Activated naive CD4-positive, alpha-beta T cell treated with anti-CD3 and anti-CD28 coated beads, Interleukin-2, amount 50 U/mL, for 72 hours (primary cell): Measurements from ENCODE around the gene FNDC11. TPM values are rescaled to one million over a fixed set of nuclear protein-coding genes. Genes with fewer than 3 reads are reported as not detected.
"Not testable (repeated sequence)": the region's sequence is repeated elsewhere in the genome, so short reads cannot be mapped to it uniquely, and the experiment has no call there.

ENCODE experiments used
- ATAC-seq, 2 donors: fragments of 150-1000 bp; cut with Tn5 transposase; 2 replicates each; pipeline ENCODE4 v1.10.0; 2021; ENCODE audit warnings: mild to moderate bottlenecking in 2 of 2, moderate library complexity in 2 of 2
- DNase-seq, 2 donors: peaks; one replicate each; pipeline ENCODE4 v3.0.0; 2021 to 2022; ENCODE audit warnings: low spot score in 2 of 2
- H3K27ac Mint-ChIP-seq, 2 donors: one replicate each; pipeline ENCODE4 v1.8.0; 2022; ENCODE audit warnings: mild to moderate bottlenecking in 2 of 2, mixed read lengths in 2 of 2
- H3K36me3 Mint-ChIP-seq, 2 donors: one replicate each; pipeline ENCODE4 v1.8.0; 2022; ENCODE audit warnings: mixed read lengths in 2 of 2
- H3K9me3 Mint-ChIP-seq, 2 donors: one replicate each; pipeline ENCODE4 v1.8.0; 2022; ENCODE audit warnings: mixed read lengths in 2 of 2
- total RNA-seq, 2 donors: library from RNA; stranded (reverse); gene quantifications; one replicate each; pipeline ENCODE4 v1.2.3, GENCODE V29; 2022

FNDC11 gene
- total RNA-seq, 2 donors from 2014 or later = 0.10 TPM; not detected in 1

- ATAC-seq (no peak), DNase-seq (no peak)
- Mint-ChIP-seq H3K36me3 (no peaks in the 10 kb centered on the region), H3K27ac (no peak overlapping the region), H3K9me3 (no peaks in the 10 kb centered on the region)
These were observed 12.6 kb downstream of the FNDC11 start for GRCh38 chr20:63566395-63567135.

GRCh38 chr20:63567136-63567385 is 13.1 kb downstream of the FNDC11 start:
- peak overlapping the region in 1 of 2 donors; percentile 64 for H3K27ac Mint-ChIP-seq
- no peak for ATAC-seq
- H3K9me3 Mint-ChIP-seq = no peaks in the 10 kb centered on the region
- no peak for DNase-seq
- no peaks in the 10 kb centered on the region for H3K36me3 Mint-ChIP-seq

- Mint-ChIP-seq H3K27ac (peak overlapping the region; percentile 36 to 64), H3K36me3 (no peaks in the 10 kb centered on the region), H3K9me3 (no peaks in the 10 kb centered on the region)
- ATAC-seq (peak; percentile 87 to 89), DNase-seq (peak; percentile 60 to 78)
These were observed 13.6 kb downstream of the FNDC11 start for GRCh38 chr20:63567386-63568169.

- peak overlapping the region; percentile 36 to 64 for H3K27ac Mint-ChIP-seq
- ATAC-seq (peak in 1 of 2 donors; percentile 4), DNase-seq (no peak)
- H3K9me3 Mint-ChIP-seq = no peaks in the 10 kb centered on the region
- no peaks in the 10 kb centered on the region for H3K36me3 Mint-ChIP-seq
These were observed 14.4 kb downstream of the FNDC11 start for GRCh38 chr20:63568170-63568981.

GRCh38 chr20:63568986-63569949 is 15.3 kb downstream of the FNDC11 start:
- no peaks in the 10 kb centered on the region for H3K36me3 Mint-ChIP-seq
- DNase-seq (no peak), ATAC-seq (no peak)
- H3K9me3 Mint-ChIP-seq = no peaks in the 10 kb centered on the region
- no peak overlapping the region for H3K27ac Mint-ChIP-seq

- ATAC-seq = no peak
- Mint-ChIP-seq H3K27ac (no peak overlapping the region), H3K36me3 (no peaks in the 10 kb centered on the region), H3K9me3 (no peaks in the 10 kb centered on the region)
- DNase-seq = no peak
These were observed 16.5 kb downstream of the FNDC11 start for GRCh38 chr20:63570281-63571086.

GRCh38 chr20:63571087-63571478 is 17.1 kb downstream of the FNDC11 start:
- not testable (repeated sequence) for H3K27ac Mint-ChIP-seq, H3K9me3 Mint-ChIP-seq, DNase-seq, H3K36me3 Mint-ChIP-seq, ATAC-seq

GRCh38 chr20:63572071-63572787 is 18.3 kb downstream of the FNDC11 start:
- Mint-ChIP-seq H3K36me3 (no peaks in the 10 kb centered on the region), H3K27ac (no peak overlapping the region), H3K9me3 (no peaks in the 10 kb centered on the region)
- no peak for ATAC-seq
- DNase-seq = no peak

- Mint-ChIP-seq H3K9me3 (no peaks in the 10 kb centered on the region), H3K36me3 (no peaks in the 10 kb centered on the region), H3K27ac (no peak overlapping the region)
- no peak for DNase-seq
- ATAC-seq = peak in 1 of 2 donors; percentile 11
These were observed 19.1 kb downstream of the FNDC11 start for GRCh38 chr20:63572788-63573646.

GRCh38 chr20:63573647-63574131 is 19.7 kb downstream of the FNDC11 start:
- H3K36me3 Mint-ChIP-seq = no peaks in the 10 kb centered on the region
- H3K9me3 Mint-ChIP-seq = no peaks in the 10 kb centered on the region
- peak overlapping the region in 1 of 2 donors; percentile 50 for H3K27ac Mint-ChIP-seq
- ATAC-seq = peak; percentile 18 to 39
- DNase-seq = no peak

- ATAC-seq (peak; percentile 81 to 91), DNase-seq (no peak)
- Mint-ChIP-seq H3K27ac (peak within 1 kb of the TSS in 1 of 2 donors; percentile 50), H3K36me3 (no peaks in the 10 kb centered on the region), H3K9me3 (no peaks in the 10 kb centered on the region)
These were observed 20.3 kb downstream of the FNDC11 start, which contains the start of gene HELZ2 for GRCh38 chr20:63574156-63574828. TSS of gene HELZ2 (minus strand) at chr20:63574239. CDS start at chr20:63572385, 1,854 bp downstream.

- no peak overlapping the region for H3K27ac Mint-ChIP-seq
- no peaks in the 10 kb centered on the region for H3K36me3 Mint-ChIP-seq
- ATAC-seq = no peak
- DNase-seq = no peak
- H3K9me3 Mint-ChIP-seq = no peaks in the 10 kb centered on the region
These were observed 21.1 kb downstream of the FNDC11 start for GRCh38 chr20:63574829-63575743.

GRCh38 chr20:63576311-63576710 is 22.4 kb downstream of the FNDC11 start:
- no peak overlapping the region for H3K27ac Mint-ChIP-seq
- DNase-seq (no peak), ATAC-seq (no peak)
- no peaks in the 10 kb centered on the region for H3K36me3 Mint-ChIP-seq
- H3K9me3 Mint-ChIP-seq = no peaks in the 10 kb centered on the region
